GM19467 (cell line): Measurements from ENCODE around the gene PPP1CA.
"Not testable (repeated sequence)": the region's sequence is repeated elsewhere in the genome, so short reads cannot be mapped to it uniquely, and the experiment has no call there.

Source experiments
- ATAC-seq: cut with Tn5 transposase; IDR thresholded peaks from one replicate; pipeline ENCODE4 v1.9.1; 2021; ENCODE audit warnings: mild to moderate bottlenecking, moderate library complexity; ENCODE audit not compliant: unreplicated experiment

Gene PPP1CA

DNA sequence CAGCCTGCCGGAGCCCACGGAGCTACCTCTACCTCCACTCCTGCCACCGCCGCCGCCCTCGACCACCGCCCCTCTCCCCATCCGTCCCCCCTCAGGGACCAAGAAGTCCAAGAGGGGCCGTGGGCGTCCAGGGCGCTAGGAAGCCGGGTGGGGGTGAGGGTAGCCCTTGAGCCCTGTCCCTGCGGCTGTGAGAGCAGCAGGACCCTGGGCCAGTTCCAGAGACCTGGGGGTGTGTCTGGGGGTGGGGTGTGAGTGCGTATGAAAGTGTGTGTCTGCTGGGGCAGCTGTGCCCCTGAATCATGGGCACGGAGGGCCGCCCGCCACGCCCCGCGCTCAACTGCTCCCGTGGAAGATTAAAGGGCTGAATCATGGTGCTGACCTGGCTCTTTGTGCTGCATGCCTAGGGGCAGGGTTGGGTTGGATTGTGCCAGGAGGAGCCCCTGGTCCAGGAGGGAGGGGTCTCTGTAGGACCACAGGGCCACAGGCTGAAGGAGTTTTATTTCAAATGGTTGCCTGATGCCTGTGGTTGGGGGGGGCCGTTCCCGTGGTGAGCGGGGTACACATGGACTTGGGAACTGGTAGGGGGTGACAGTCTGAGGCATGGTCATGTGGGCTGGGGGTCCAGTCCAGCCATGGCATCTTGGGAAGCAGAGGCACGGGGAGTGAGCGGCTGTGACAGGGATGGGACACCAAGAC, 33.5 kb upstream of the PPP1CA start:
- no peak for ATAC-seq

DNA sequence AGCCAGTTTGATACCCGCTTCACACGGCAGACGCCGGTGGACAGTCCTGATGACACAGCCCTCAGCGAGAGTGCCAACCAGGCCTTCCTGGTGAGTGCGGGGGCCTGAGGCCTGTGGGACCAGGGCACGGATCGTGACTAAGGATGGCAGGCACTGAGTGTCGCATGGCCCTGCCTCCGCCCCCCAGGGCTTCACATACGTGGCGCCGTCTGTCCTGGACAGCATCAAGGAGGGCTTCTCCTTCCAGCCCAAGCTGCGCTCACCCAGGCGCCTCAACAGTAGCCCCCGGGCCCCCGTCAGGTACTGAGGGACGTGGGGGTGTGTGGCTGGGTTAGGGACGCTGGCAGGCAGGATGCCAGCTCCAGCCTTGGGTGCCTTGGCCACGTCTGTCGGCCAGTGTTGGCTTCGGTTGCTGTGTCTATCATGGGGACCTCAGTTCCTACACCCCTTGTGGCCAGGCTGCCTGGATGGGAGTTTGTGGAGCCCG, 32.8 kb upstream of the PPP1CA start:
- ATAC-seq: no peak

GRCh38 chr11:67433536-67434394, 32.1 kb upstream of the PPP1CA start:
- no peak for ATAC-seq

DNA sequence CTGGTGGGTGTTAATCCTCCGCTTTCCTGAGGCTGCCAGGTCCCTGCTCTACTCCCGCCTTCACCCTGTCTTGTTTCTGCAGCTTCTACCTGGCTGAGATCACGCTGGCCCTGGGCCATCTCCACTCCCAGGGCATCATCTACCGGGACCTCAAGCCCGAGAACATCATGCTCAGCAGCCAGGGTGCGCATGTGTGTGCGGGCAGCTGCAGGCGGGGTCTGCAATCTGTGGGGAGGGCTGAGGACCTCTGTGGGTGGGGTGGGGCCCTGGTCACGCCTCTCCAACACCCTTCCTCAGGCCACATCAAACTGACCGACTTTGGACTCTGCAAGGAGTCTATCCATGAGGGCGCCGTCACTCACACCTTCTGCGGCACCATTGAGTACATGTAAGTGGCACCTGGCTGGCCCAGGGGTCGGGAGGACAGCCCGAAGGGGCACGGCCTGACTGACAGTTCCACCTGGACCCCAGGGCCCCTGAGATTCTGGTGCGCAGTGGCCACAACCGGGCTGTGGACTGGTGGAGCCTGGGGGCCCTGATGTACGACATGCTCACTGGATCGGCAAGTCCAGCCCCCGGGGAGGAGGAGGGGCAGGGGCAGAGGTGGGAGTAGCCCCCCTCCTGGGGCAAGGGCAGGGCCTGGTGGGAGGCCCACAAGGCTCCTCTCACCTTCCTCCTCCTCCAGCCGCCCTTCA, 31.1 kb upstream of the PPP1CA start:
- ATAC-seq: no peak

- ATAC-seq: no peak
These were observed 29.9 kb upstream of the PPP1CA start for GRCh38 chr11:67431346-67432249.

- no peak for ATAC-seq
These were observed 28.1 kb upstream of the PPP1CA start for GRCh38 chr11:67429722-67430121.

- no peak for ATAC-seq
These were observed 27.5 kb upstream of the PPP1CA start for GRCh38 chr11:67429038-67429668.

- ATAC-seq: peak; percentile 81
These were observed 26.7 kb upstream of the PPP1CA start, which contains the start of gene RPS6KB2 for GRCh38 chr11:67428052-67429001. RPS6KB2 (plus strand) TSS chr11:67428494; CDS start chr11:67428546, 52 bp downstream.

- ATAC-seq: not testable (repeated sequence)
These were observed 25.8 kb upstream of the PPP1CA start for GRCh38 chr11:67427364-67427859.

GRCh38 chr11:67423891-67424613, 22.4 kb upstream of the PPP1CA start:
- no peak for ATAC-seq

- ATAC-seq: no peak
These were observed 21.8 kb upstream of the PPP1CA start for GRCh38 chr11:67423466-67423865.

DNA sequence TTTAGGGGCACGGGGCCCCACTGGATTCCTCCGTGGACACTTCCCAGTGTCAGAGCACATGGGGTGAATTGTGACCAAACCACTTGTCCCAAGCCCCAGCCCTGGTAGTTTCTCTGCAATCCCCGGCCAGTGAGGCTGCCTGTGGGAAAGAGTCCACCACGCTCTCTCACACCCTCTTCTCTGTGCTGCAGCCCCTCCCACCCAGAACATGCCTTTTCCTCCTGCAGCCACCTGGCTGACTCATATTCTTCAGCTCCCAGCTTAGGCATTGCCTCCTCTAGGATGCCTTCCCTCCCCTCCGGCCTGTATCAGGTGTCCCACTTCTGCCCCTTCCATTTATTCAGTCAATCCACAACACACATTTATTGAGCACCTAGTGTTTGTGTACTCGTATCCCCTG, 21.2 kb upstream of the PPP1CA start:
- ATAC-seq: no peak

DNA sequence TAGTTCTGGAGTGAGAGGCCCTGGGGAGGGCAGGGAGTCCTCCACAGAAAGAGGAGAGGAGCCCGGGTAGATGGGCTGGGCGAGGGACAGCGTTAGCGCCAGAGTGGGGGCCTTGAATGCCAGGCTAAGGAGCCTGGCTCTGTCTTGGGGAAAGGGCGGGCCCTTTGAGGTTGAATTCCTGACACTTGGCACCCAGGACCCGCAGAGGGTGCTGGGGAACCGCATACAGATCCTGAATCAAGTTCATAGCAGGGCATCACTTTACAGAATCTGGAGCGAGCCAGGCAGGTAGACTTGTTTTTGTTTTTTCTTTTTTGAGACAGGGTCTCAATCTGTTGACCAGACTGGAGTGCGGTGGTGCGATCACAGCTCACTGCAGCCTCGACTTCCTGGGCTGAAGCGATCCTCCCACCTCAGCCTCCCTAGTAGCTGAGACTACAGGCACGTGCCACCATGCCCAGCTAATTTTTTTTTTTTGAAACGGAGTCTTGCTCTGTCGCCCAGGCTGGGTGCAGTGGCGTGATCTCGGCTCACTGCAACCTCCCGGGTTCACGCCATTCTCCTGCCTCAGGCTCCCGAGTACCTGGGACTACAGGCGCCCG, 19.9 kb upstream of the PPP1CA start:
- ATAC-seq: peak; percentile 6

GRCh38 chr11:67420646-67421429, 19.2 kb upstream of the PPP1CA start:
- ATAC-seq: peak; percentile 82

- ATAC-seq: no peak
These were observed 18.5 kb upstream of the PPP1CA start for GRCh38 chr11:67420147-67420645.

DNA sequence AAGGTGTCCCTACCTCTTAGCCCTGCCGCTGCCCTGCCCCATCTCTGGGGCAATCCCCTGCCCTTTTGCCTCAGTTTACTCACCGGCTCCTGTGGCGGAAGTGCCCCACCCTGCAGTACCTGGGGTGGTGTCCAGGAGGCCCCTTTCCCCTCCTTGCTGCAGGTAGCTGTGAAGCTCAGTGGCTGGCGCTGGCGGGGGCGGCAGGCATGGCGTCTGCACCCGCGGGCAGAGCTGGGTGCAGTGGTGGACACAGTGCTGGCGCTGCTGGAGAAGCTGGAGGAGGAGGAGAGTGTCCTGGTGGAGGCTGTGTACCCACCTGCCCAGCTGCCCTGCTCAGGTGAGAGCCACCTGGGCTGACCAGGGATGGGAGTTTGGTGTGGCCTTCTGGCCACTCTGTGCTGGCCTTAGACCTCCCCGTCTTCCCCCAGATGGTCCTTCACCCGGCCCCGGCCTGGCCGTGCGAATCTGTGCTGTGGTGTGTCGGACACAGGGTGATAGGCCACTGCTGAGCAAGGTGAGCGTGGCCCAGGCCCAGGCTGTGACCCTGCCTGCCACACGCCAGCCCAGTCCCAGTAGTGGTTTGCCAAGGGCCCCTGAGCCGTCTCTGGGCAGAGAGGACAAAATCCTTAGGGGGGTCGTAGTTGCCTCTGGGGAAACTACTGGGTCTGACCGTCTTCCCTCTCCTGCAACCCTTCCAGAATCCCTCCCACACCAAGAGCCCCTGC, 17.8 kb upstream of the PPP1CA start:
- no peak for ATAC-seq
